Aorta (tissue), 5 donors: ENCODE results near the gene KCNT2. TPM values are rescaled to one million over a fixed set of nuclear protein-coding genes. Genes with fewer than 3 reads are reported as not detected.
"Not testable (repeated sequence)": the region's sequence is repeated elsewhere in the genome, so short reads cannot be mapped to it uniquely, and the experiment has no call there.

Experiments used
- ATAC-seq: fragments of 200-7000 bp; cut with Tn5 transposase; one replicate; pipeline ENCODE4 v1.9.1; 2022; ENCODE audit warnings: moderate library complexity; ENCODE audit not compliant: low FRiP score
- DNase-seq, 2 donors: peaks; one replicate each; pipeline ENCODE4 v3.0.0-alpha.2; 2020
- H3K27ac ChIP-seq, 2 donors: one replicate each; pipeline ENCODE4 v1.5.1; 2013; ENCODE audit warnings: low read length in 2 of 2, mild to moderate bottlenecking in 2 of 2, moderate library complexity in 2 of 2, control low read depth in 1 of 2, inconsistent platforms in 1 of 2, low read depth in 1 of 2
- H3K27me3 ChIP-seq, 2 donors: one replicate each; pipeline ENCODE4 v1.6.1; 2013; ENCODE audit warnings: control low read depth in 1 of 2, low read length in 1 of 2, mild to moderate bottlenecking in 1 of 2, moderate library complexity in 1 of 2; ENCODE audit not compliant: insufficient read depth in 2 of 2, control insufficient read depth in 1 of 2
- H3K36me3 ChIP-seq, 2 donors: one replicate each; pipeline ENCODE4 v1.6.1; 2013; ENCODE audit warnings: control low read depth in 1 of 2, low read length in 1 of 2, mild to moderate bottlenecking in 1 of 2; ENCODE audit not compliant: insufficient read depth in 2 of 2, control insufficient read depth in 1 of 2
- H3K4me1 ChIP-seq, 2 donors: one replicate each; pipeline ENCODE4 v1.6.1; 2013; ENCODE audit warnings: low read length in 2 of 2, control low read depth in 1 of 2, mild to moderate bottlenecking in 1 of 2, moderate library complexity in 1 of 2; ENCODE audit not compliant: insufficient read depth in 2 of 2, control insufficient read depth in 1 of 2
- H3K4me3 ChIP-seq, 2 donors: one replicate each; pipeline ENCODE4 v1.5.1; 2013; ENCODE audit warnings: low read length in 2 of 2, control low read depth in 1 of 2, mild to moderate bottlenecking in 1 of 2
- H3K9me3 ChIP-seq: one replicate; pipeline ENCODE4 v1.6.1; 2013; ENCODE audit warnings: mild to moderate bottlenecking, low read length; ENCODE audit not compliant: control insufficient read depth
- WGBS, 2 donors: extraction: QIAGEN DNeasy Blood & Tissue Kit; methylation state at CpG; one replicate each; pipeline ENCODE4 v1.1.7; 2013; 5-methylcytosine and 5-hydroxymethylcytosine counted together
- intact Hi-C, 2 donors: fragments of 100-400 bp; cut with DNase I; formaldehyde crosslinking; loops; one replicate each; pipeline versions ENCODE4 v1.14.2 to v1.15.0; 2022
- polyA plus RNA-seq, 2 donors: library from polyadenylated mRNA; stranded (reverse); fragments of 200-250 nt; gene quantifications; one replicate each; pipeline ENCODE4 v1.2.3, GENCODE V29; 2013
- total RNA-seq, 2 donors: library from RNA; stranded (reverse); fragmentation: NEBNext Ultra II Directional; extraction: Animal tissue kit (Norgen Biotek cat#: 25700); gene quantifications; one replicate each; pipeline ENCODE4 v1.2.1, GENCODE V29; 2021
- donor health status: healthy with polysubstance abuse.
- donor health status: Bipolar disorder and iron deficiency.
- donor health status: DM: no; HTN: no; CAD: no.
- donor health status: DM: no; HTN: no; CAD: no.
- donor health status: DM: yes; HTN: yes; CAD: no.

KCNT2 gene
- total and polyA plus RNA-seq, 4 donors = 3.0 to 23.3 (median 16.3) TPM

DNA sequence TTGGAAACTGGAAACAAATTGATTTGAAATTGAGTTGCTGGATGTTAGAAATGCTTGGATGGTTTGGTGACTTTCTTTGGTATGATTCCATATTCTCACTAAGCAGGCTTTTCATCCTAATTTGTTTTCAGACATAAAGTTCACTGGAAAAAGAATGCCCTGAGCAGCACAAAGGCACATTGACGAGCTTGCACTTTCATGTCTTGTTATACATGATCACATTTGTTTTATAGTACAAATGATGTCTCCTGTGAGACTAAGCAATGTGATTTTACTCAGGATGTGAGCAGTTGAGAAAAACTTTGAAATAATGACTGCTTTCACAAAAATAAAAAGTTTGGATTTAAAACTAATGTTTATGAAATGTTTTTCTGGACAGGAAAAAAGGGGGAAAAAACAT lies 63.6 kb downstream of the KCNT2 start:
- no peak overlapping the region for H3K4me3 ChIP-seq
- H3K27ac ChIP-seq = no peak overlapping the region
- WGBS, 2 donors = 61 to 63% methylated on average over 1 of the region's 1 CpG
- H3K27me3 ChIP-seq = no peaks in the 10 kb centered on the region
- H3K4me1 ChIP-seq = no peaks in the 10 kb centered on the region
- no peaks in the 10 kb centered on the region for H3K36me3 ChIP-seq
- intact Hi-C loops = no loop called here
- ATAC-seq (no peak), DNase-seq (no peak)
- H3K9me3 ChIP-seq = no peaks in the 10 kb centered on the region

DNA sequence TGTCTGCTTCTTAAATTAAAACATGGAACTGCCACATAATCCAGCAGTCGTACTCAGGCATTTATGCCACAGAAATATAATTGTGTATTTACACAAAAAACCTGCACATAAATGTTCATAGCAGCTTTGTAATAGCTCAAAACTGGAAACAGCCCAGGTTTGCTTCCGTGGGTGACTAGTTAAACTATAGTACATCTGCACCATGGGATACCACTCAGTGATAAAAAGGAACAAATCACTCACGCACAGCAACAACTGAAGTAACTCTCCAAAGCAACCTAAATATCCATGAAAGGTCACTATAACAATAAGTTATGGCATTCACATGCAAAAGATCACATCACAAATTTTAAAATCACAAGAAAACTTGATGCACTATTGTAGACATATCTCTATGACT lies 64.4 kb downstream of the KCNT2 start:
- intact Hi-C loops = no loop called here
- Histone ChIP-seq H3K9me3 (no peaks in the 10 kb centered on the region), H3K4me3 (no peak overlapping the region)

DNA sequence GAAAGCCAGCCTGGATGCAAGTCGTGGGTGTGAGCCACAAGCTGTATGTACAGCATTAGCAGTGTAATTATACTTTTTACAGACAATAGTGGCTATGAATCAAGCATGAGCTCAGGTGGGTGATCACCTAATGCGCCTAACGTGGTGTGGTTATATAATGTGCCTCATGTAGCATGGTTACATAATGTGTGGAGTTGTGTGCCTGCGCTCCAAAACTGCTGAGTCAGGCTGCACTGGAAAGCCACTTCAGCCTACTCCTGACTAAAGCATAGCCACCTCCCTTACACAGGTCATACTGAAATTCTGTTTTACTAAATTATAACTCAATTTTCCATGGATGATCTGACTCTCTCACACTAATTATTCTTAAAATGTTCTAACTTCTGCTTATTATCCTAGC lies 69.8 kb downstream of the KCNT2 start:
- H3K4me3 ChIP-seq = no peak overlapping the region
- H3K9me3 ChIP-seq = no peaks in the 10 kb centered on the region
- H3K27me3 ChIP-seq = no peaks in the 10 kb centered on the region
- no peaks in the 10 kb centered on the region for H3K4me1 ChIP-seq
- no peaks in the 10 kb centered on the region for H3K36me3 ChIP-seq
- intact Hi-C loops = no loop called here
- ATAC-seq (no peak), DNase-seq (no peak)
- no peak overlapping the region for H3K27ac ChIP-seq
- 94 to 96% methylated on average over 4 of the region's 4 CpGs for WGBS, 2 donors

More for the DNA sequence above, 64.4 kb downstream of the KCNT2 start:
- DNase-seq = no peak
- Histone ChIP-seq H3K27ac (no peak overlapping the region), H3K4me1 (no peaks in the 10 kb centered on the region), H3K27me3 (no peaks in the 10 kb centered on the region), H3K36me3 (no peaks in the 10 kb centered on the region)
- WGBS, 2 donors = 87 to 89% methylated on average over 3 of the region's 3 CpGs
- no peak for ATAC-seq

DNA sequence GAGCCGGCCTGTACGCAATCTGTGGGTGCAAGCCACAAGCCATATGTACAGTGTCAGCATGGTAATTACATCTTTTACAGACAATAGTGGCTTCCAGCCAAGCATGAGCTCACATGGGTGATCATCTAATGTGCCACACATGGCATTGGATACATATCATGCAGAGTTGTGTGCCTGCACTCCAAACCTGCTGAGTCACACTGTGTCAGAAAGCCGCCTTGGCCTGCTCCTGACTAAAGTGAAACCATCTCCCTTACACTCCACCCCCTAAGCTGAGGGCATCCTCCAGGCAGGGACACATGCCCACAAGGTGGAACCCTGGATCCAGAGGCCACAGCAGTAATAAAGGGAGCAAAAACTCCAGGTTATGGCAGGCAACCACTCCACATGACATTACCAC lies 72.5 kb downstream of the KCNT2 start:
- no peaks in the 10 kb centered on the region for H3K27me3 ChIP-seq
- intact Hi-C loops = no loop called here
- DNase-seq = peak in 1 of 2 donors; percentile 23
- no peak for ATAC-seq
- no peaks in the 10 kb centered on the region for H3K36me3 ChIP-seq
- no peaks in the 10 kb centered on the region for H3K9me3 ChIP-seq
- no peaks in the 10 kb centered on the region for H3K4me1 ChIP-seq
- WGBS, 2 donors = 66 to 77% methylated on average over 3 of the region's 3 CpGs
- no peak overlapping the region for H3K4me3 ChIP-seq
- no peak overlapping the region for H3K27ac ChIP-seq

DNA sequence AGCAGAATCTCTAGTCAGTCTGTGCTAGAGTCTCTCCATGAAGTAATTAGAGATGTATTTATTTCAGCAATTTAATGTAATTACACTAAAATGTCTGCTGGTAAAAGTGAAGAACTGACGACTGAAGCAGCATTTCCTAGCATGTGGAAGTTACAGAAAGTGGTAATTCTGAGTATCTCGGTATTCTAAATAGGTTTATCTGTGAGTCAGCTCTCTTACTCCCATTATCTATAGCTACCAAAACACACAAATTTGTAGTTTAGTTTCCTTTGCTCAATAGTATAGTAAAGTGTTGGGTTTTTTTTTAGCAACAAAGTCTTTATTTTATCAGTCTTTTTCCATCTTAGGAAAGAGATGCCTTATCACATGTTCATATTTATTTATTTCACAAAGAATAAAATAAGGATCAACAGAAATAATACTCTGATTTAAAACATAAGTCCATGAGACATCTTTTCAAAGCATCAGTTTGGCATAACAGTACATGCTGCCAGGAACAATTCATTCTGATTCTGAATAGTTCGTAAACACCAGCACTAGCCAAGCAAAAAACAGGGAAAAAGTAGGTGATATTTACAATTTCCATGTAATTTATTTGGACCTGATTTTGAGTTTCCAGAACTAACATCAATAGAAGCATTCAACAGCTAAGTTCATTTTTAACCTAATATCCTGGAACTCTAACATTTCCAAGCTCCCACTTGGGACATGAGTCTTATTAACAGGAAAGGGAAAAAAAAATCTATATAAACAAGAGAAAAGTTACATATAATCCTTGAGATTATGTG lies 76.3 kb downstream of the KCNT2 start:
- intact Hi-C loops = no loop called here
- 29 to 37% methylated on average over 3 of the region's 3 CpGs for WGBS, 2 donors
- no peak for DNase-seq
- Histone ChIP-seq H3K4me3 (no peak overlapping the region), H3K36me3 (no peaks in the 10 kb centered on the region), H3K4me1 (no peaks in the 10 kb centered on the region), H3K9me3 (no peaks in the 10 kb centered on the region), H3K27ac (no peak overlapping the region), H3K27me3 (no peaks in the 10 kb centered on the region)
- no peak for ATAC-seq

DNA sequence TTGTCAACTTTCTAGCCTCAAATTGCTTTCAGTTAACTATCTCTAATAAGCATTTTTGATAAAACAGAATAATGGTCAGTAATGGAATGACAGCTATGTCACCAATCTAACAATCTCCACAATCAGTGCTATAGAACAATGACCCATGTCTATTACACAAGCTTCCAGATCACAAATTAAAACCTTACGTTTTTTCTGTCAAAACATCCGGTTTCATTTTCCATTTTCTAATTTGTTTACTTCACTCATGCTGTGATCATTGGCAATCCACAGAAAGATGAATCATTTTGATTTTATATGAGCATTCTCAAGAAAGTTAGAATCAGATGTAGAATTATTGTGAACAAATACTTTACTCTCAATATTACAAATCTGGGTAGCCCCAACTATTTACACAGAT lies 80.3 kb downstream of the KCNT2 start:
- Histone ChIP-seq H3K27ac (no peak overlapping the region), H3K4me1 (no peaks in the 10 kb centered on the region), H3K36me3 (no peaks in the 10 kb centered on the region), H3K4me3 (no peak overlapping the region), H3K27me3 (no peaks in the 10 kb centered on the region), H3K9me3 (no peaks in the 10 kb centered on the region)
- DNase-seq (no peak), ATAC-seq (no peak)
- intact Hi-C loops = no loop called here
- 68 to 81% methylated on average over 2 of the region's 2 CpGs for WGBS, 2 donors

DNA sequence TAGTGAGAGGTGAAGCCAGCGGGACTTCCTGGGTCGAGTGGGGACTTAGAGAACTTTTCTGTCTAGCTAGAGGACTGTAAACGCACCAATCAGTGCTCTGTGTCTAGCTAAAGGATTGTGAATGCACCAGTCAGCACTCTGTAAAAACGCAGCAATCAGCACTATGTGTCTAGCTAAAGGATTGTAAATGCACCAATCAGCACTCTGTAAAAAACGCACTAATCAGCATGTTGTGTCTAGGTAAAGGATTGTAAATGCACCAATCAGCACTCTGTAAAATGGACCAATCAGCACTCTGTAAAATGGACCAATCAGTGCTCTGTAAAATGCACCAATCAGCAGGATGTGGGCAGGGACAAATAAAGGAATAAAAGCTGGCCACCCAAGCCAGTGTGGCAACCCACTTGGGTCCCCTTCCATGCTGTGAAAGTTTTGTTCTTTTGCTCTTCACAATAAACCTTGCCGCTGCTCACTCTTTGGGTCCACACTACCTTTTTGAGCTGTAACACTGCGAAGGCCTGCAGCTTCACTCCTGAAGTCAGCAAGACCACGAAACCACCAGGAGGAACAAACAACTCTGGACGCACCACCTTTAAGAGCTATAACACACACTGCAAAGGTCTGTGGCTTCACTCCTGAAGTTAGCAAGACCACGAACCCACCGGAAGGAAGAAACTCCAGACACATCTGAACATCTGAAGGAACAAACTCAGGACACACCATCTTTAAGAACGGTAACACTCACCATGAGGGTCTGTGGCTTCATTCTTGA lies 85.5 kb downstream of the KCNT2 start:
- DNase-seq, ATAC-seq, H3K9me3 ChIP-seq, H3K36me3 ChIP-seq, H3K27ac ChIP-seq, intact Hi-C loops, H3K4me1 ChIP-seq, H3K4me3 ChIP-seq, H3K27me3 ChIP-seq: not testable (repeated sequence)
- 95 to 98% methylated on average over 12 of the region's 12 CpGs for WGBS, 2 donors

DNA sequence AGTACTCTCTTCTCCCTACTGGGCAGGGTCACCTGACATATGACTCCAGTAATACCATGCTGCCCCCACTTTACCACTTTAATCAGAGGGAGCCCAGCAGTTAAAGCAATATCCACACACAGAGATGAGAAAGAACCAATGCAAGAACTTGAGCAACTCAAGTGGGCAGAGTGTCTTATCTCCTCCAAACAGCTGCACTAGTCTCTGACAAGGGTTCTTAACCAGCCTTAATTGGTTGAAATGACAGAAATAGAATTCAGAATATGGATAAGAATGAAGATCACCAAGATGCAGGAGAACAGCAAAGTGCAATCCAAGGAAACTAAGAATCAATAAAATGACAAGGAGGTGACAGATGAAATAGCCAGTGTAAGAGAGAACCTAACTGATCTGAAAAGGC lies 91.0 kb downstream of the KCNT2 start:
- no peaks in the 10 kb centered on the region for H3K4me1 ChIP-seq
- DNase-seq (no peak), ATAC-seq (no peak)
- H3K36me3 ChIP-seq = no peaks in the 10 kb centered on the region
- intact Hi-C loops = no loop called here
- no peaks in the 10 kb centered on the region for H3K27me3 ChIP-seq
- H3K9me3 ChIP-seq = no peaks in the 10 kb centered on the region
- no peak overlapping the region for H3K27ac ChIP-seq
- H3K4me3 ChIP-seq = no peak overlapping the region

DNA sequence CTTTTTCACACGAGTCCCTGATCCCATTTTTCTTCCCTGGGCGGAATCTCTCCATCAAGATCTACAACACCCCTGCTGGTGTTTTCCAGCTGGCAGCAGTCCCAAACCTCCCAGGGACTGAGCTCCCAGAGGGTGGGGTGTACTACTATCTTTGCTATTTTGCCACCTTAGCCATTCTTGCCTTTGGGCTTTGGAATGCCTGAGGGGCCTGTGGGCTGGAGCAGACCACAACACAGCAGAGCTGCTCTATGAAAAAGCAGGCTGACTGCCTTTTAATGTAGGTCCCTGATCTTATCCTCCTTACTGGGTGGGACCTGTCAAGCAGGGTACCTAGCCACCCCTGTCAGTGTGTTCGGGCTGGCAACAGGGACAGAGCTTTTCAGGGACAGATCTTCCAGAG lies 91.9 kb downstream of the KCNT2 start:
- WGBS, 2 donors = 80 to 85% methylated on average over 3 of the region's 3 CpGs

More for the DNA sequence above, 91.9 kb downstream of the KCNT2 start:
- ATAC-seq = no peak
- H3K27ac ChIP-seq = no peak overlapping the region
- no peaks in the 10 kb centered on the region for H3K9me3 ChIP-seq
- H3K4me1 ChIP-seq = no peaks in the 10 kb centered on the region
- no peak for DNase-seq
- intact Hi-C loops = no loop called here
- H3K4me3 ChIP-seq = no peak overlapping the region
- H3K27me3 ChIP-seq = no peaks in the 10 kb centered on the region
- H3K36me3 ChIP-seq = no peaks in the 10 kb centered on the region
